Pons (tissue), 1 donor: ENCODE measurements around the gene PLIN5.
"Not testable (repeated sequence)": the region's sequence is repeated elsewhere in the genome, so short reads cannot be mapped to it uniquely, and the experiment has no call there.

Source experiments
- DNase-seq: peaks from one replicate; pipeline ENCODE4 v3.0.0-alpha.2; 2016; ENCODE audit warnings: low spot score

The PLIN5 gene

GRCh38 chr19:4543842-4544647 is 9.0 kb upstream of the PLIN5 start:
- DNase-seq, result no peak

DNA sequence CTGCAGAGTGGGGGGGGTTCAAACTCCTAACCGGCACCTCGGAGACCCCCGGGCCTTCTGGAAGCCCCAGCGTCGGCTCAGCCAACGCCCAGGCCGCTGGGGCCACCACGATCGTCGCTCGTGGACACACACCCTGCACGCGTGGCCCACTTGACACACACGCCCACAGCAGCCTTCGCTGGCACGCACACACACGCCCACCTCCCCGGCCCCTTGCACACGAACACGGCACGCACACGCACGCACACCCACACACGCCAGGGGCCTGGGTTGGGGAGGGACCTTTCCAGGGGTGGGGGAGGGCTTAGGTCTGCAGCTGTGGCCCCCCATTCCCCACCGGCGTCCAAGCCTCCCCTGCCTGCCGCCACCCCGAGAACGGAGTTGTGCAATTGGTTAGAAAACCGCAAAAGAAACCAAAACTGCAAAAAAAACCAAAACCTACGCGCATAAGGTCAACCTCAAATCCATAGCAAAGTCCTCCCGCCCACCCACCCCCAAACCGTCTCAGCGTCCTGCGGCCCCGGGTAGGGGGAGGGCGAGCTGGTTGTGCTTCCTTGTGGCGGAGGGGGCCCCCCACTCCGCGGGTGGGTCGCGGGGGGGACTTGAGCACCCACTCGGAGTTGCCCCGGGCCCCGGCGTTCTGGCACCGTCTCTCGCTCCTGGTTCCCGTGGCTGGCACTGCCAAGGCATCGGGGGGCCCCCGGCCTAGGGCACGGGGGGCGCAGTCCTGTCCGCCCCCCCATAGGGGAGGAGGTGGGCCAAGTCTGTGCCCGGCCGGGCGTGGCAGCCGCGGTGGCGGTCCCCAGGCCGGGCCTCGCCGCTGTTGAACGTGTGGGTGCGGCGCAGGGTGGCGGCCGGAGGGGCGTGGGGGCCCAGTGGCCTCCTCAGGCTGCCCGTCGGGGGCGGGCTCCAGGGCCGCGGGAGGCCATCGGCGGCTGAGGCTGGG is 8.1 kb upstream of the PLIN5 start:
- no peak for DNase-seq

- not testable (repeated sequence) for DNase-seq
These were observed 6.8 kb upstream of the PLIN5 start for GRCh38 chr19:4541806-4542145.

GRCh38 chr19:4541114-4541805 is 6.2 kb upstream of the PLIN5 start:
- DNase-seq, result no peak

GRCh38 chr19:4539693-4540581 is 4.9 kb upstream of the PLIN5 start, which contains the start of gene LRG1:
Gene LRG1 (minus strand): TSS chr19:4540036. CDS start chr19:4540013, 23 bp downstream.
- DNase-seq, result peak; percentile 35

- no peak for DNase-seq
These were observed 4.2 kb upstream of the PLIN5 start for GRCh38 chr19:4539169-4539692.

- DNase-seq, result no peak
These were observed 3.6 kb upstream of the PLIN5 start for GRCh38 chr19:4538601-4538954.

GRCh38 chr19:4537953-4538600 is 3.1 kb upstream of the PLIN5 start:
- DNase-seq, result no peak

- no peak for DNase-seq
These were observed 1.8 kb upstream of the PLIN5 start for GRCh38 chr19:4536798-4537197.

GRCh38 chr19:4533835-4534424 is 1.1 kb downstream of the PLIN5 start:
- DNase-seq, result no peak

GRCh38 chr19:4533334-4533733 is 1.7 kb downstream of the PLIN5 start:
- DNase-seq, result no peak

GRCh38 chr19:4531562-4532165 is 3.4 kb downstream of the PLIN5 start:
- DNase-seq, result no peak

GRCh38 chr19:4529924-4530522 is 5.0 kb downstream of the PLIN5 start:
- no peak for DNase-seq

DNA sequence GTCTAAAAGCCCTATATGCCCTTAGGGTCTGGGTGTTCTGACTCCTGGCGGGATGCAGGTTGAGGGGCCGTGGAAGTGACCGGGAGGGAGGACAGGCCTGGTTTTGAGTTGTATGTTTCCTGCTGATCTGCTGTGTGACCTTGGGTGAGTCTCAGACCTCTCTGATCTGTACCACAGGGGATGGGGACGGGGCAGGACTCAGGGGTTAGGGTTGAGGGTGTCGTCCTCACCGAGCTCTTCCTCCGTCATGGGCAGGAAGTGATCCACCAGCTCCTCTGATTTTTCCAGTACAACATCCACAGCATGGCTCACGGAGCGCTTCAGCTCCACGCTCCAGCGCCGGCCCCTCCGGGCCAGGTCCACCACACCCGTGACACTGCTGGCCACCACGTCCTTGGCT is 6.2 kb downstream of the PLIN5 start:
- no peak for DNase-seq

GRCh38 chr19:4527377-4527776 is 7.6 kb downstream of the PLIN5 start:
- DNase-seq, result not testable (repeated sequence)

DNA sequence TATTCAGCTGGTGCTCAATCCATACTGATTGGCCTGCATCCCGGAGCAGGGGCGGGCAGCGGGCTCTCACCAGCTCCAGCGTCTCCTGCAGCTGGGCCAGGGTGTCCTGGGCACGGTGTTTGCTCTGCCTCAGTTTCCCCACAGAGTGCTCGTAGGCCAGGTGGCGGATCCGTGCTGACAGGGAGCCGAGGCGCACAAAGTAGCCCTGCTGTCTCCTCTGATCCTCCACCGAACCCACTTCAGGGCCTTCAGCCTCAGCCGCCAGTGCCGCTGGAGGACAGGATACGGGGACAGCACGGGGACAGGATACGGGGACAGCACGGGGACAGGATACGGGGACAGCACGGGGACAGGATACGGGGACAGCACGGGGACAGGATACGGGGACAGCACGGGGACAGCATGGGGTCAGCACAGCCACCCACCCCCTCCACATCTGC is 9.4 kb downstream of the PLIN5 start:
- no peak for DNase-seq

DNA sequence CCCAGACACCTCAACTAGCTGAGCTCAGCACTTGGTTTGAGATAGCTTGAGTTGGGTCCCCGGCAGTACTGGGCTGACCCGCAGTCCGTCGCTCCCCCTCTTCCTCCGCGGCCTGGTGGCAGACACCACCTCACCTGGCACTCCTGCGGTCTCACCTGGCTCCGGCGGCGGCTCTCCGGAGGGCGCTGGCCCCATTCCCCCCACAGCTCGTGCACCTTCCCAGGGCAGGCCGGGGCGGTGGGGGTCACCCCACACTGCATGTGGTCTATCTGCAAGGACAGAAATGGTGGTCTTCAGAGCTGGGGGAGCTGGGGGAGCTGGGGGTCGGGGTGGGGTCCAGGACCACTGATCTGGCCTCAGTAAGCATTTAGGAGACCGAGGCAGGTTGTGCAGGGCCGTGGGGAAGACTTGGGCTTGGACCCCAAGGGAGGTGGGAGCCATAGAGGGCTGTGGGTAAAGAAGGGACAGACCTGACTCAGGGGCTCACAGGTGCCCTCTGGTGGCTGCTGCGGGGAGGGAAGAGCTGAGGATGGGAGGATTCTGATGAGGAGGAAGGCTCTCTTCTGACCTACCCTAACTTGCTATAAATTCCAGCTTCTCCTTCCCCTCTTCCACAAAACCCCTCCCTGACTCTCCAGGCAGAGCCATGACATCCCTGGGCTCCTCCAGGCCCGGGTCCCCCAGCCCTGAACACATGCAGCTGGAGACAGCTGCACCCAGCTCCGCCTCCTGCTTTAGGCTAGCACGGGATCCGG is 10.0 kb downstream of the PLIN5 start:
- DNase-seq, result peak; percentile 17

DNA sequence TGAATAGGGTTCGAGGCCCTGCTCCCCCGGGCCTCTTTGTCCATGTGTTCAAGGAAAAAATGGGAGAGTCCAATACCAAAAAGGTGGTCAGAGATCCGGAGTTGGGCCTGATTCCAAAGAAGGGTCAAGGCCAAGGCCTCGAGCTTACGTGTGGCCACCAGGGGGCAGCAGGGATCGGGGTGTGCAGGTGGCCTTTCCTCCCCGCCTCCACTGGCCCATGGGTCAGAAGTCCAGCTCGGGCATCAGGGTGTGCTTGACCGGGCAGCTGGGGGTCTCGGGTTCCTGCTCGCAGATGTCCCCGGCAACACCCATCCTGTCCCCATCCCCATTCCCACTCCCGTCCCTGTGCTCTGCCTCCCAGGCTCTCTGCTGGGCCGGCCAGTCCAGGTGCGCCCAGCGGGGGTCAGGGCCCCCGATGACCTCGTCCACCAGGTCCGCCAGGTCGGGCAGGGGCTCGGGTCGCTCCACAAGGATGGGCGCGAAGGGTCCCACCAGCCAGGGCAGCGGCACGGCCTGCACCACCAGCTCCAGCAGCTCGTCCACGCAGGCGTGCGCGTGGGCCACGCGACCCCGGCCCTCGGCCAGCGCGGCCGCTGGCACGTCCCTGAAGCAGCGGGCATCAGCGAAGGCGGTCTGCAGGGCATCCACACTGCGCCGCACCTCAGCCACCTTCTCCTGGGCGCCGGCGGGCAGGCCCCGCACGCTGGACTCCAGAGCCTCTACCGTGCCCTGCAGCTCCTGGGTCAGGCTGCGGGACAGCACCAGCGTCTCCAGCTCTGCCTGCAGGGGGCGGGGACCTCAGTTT is 11.5 kb downstream of the PLIN5 start:
- DNase-seq, result peak; percentile 11
